SK-N-SH (cell line): ENCODE results near the gene APLP1.

Experiments
- EZH2phosphoT487 ChIP-seq: fragments of 200-600 bp; sonication (generic); IDR thresholded peaks from 2 replicates; pipeline ENCODE4 v1.6.1; 2017; ENCODE audit warnings: low read depth, mixed run types, mild to moderate bottlenecking, antibody characterized with exemption, moderate library complexity, borderline replicate concordance
- FOXM1 ChIP-seq: IDR thresholded peaks from 2 replicates; pipeline ENCODE4 v1.4.0; 2012; ENCODE audit warnings: low read depth, mild to moderate bottlenecking
- JUND ChIP-seq: IDR thresholded peaks from 2 replicates; pipeline ENCODE4 v1.4.0; 2012
- POLR2AphosphoS5 ChIP-seq: IDR thresholded peaks from 2 replicates; pipeline ENCODE4 v1.6.1; 2012; ENCODE audit warnings: low read depth, low read length
- RAD21 ChIP-seq: IDR thresholded peaks from 2 replicates; pipeline ENCODE4 v1.6.1; 2012; ENCODE audit warnings: mild to moderate bottlenecking, low read length
- TF ChIP-seq, protein P1 (sequence below): fragments of 200-600 bp; sonication (generic); IDR thresholded peaks from 2 replicates; pipeline ENCODE4 v1.6.1; 2017; ENCODE audit warnings: antibody characterized with exemption, mild to moderate bottlenecking, moderate library complexity

DNA sequence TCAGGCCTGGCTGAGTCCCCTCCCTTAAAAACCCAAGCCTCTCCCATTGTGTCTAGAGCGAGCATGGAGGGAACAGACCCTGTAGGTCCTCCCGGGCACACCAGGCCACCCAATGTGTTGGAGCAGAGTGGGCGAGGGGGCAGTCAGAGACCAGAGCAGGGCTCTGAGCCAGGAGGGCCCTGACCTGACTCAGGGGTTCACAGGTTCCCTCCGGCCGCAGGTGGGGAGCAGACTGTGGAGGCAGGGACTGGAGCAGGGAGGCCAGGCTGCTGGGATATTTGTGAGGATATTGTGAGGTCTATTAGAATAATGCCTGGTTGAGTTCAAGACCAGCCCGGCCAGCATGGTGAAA lies 41.3 kb downstream of the APLP1 start:
- TF ChIP-seq JUND (no peak), EZH2phosphoT487 (no peak), POLR2AphosphoS5 (no peak), RAD21 (no peak), FOXM1 (no peak)
- TF ChIP-seq, protein P1, sequence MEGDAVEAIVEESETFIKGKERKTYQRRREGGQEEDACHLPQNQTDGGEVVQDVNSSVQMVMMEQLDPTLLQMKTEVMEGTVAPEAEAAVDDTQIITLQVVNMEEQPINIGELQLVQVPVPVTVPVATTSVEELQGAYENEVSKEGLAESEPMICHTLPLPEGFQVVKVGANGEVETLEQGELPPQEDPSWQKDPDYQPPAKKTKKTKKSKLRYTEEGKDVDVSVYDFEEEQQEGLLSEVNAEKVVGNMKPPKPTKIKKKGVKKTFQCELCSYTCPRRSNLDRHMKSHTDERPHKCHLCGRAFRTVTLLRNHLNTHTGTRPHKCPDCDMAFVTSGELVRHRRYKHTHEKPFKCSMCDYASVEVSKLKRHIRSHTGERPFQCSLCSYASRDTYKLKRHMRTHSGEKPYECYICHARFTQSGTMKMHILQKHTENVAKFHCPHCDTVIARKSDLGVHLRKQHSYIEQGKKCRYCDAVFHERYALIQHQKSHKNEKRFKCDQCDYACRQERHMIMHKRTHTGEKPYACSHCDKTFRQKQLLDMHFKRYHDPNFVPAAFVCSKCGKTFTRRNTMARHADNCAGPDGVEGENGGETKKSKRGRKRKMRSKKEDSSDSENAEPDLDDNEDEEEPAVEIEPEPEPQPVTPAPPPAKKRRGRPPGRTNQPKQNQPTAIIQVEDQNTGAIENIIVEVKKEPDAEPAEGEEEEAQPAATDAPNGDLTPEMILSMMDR: no peak
